H9 (cell line): ENCODE results near the gene C10orf95. TPM values are rescaled to one million over a fixed set of nuclear protein-coding genes. Genes with fewer than 3 reads are reported as not detected.

Experiments
- DNase-seq: peaks from one replicate; pipeline ENCODE4 v3.0.0-alpha.2; 2017
- H2AFZ ChIP-seq: one replicate; pipeline ENCODE4 v1.6.1; 2013; ENCODE audit warnings: mild to moderate bottlenecking, low read length, control low read depth, moderate library complexity
- H2AK5ac ChIP-seq: 2 replicates; pipeline ENCODE4 v1.6.1; 2013; ENCODE audit warnings: low read length, control low read depth, mixed read lengths; ENCODE audit not compliant: insufficient read length
- H2BK120ac ChIP-seq: one replicate; pipeline ENCODE4 v1.6.1; 2013; ENCODE audit warnings: low read depth, mild to moderate bottlenecking, low read length, control low read depth, inconsistent platforms; ENCODE audit not compliant: poor library complexity, severe bottlenecking
- H2BK12ac ChIP-seq: 2 replicates; pipeline ENCODE4 v1.6.1; 2013; ENCODE audit warnings: low read length, control low read depth, mixed read lengths, low read depth; ENCODE audit not compliant: insufficient read length
- H2BK15ac ChIP-seq: 2 replicates; pipeline ENCODE4 v1.6.1; 2013; ENCODE audit warnings: low read depth, low read length, control low read depth
- H2BK20ac ChIP-seq: one replicate; pipeline ENCODE4 v1.6.1; 2013; ENCODE audit warnings: low read depth, mild to moderate bottlenecking, low read length, control low read depth, inconsistent platforms; ENCODE audit not compliant: poor library complexity, severe bottlenecking
- H2BK5ac ChIP-seq: 2 replicates; pipeline ENCODE4 v1.6.1; 2013; ENCODE audit warnings: low read length, control low read depth, mixed read lengths; ENCODE audit not compliant: insufficient read length
- H3K14ac ChIP-seq: 2 replicates; pipeline ENCODE4 v1.6.1; 2013; ENCODE audit warnings: low read length, control low read depth; ENCODE audit not compliant: insufficient read depth
- H3K18ac ChIP-seq: 2 replicates; pipeline ENCODE4 v1.6.1; 2013; ENCODE audit warnings: low read depth, mild to moderate bottlenecking, mixed read lengths, low read length, control low read depth; ENCODE audit not compliant: insufficient read length
- H3K23ac ChIP-seq: 2 replicates; pipeline ENCODE4 v1.6.1; 2013; ENCODE audit warnings: low read length, control low read depth, mixed read lengths, low read depth; ENCODE audit not compliant: insufficient read length
- H3K23me2 ChIP-seq: 2 replicates; pipeline ENCODE4 v1.6.1; 2013; ENCODE audit warnings: low read depth, mild to moderate bottlenecking, mixed read lengths, low read length, control low read depth; ENCODE audit not compliant: insufficient read length, poor library complexity, severe bottlenecking
- H3K27ac ChIP-seq: 2 replicates; pipeline ENCODE4 v1.5.1; 2013; ENCODE audit warnings: low read length, control low read depth, mixed read lengths, low read depth; ENCODE audit not compliant: insufficient read length
- H3K27me3 ChIP-seq: 2 replicates; pipeline ENCODE4 v1.6.1; 2013; ENCODE audit warnings: low read length, control low read depth, inconsistent platforms; ENCODE audit not compliant: insufficient read depth
- H3K4ac ChIP-seq: 2 replicates; pipeline ENCODE4 v1.6.1; 2013; ENCODE audit warnings: low read depth, mild to moderate bottlenecking, control low read depth, inconsistent platforms, low read length, moderate library complexity
- H3K4me1 ChIP-seq: 2 replicates; pipeline ENCODE4 v1.6.1; 2013; ENCODE audit warnings: low read length, control low read depth, inconsistent platforms; ENCODE audit not compliant: insufficient read depth
- H3K4me2 ChIP-seq: 2 replicates; pipeline ENCODE4 v1.6.1; 2013; ENCODE audit warnings: low read length, control low read depth, mixed read lengths; ENCODE audit not compliant: insufficient read length, insufficient read depth
- H3K56ac ChIP-seq: 2 replicates; pipeline ENCODE4 v1.6.1; 2013; ENCODE audit warnings: low read depth, mild to moderate bottlenecking, mixed read lengths, low read length, control low read depth; ENCODE audit not compliant: insufficient read length
- H3K79me1 ChIP-seq: 2 replicates; pipeline ENCODE4 v1.6.1; 2013; ENCODE audit warnings: low read depth, mild to moderate bottlenecking, moderate library complexity, low read length, control low read depth, inconsistent platforms; ENCODE audit not compliant: insufficient read depth, poor library complexity, severe bottlenecking
- H3K79me2 ChIP-seq: 2 replicates; pipeline ENCODE4 v1.6.1; 2013; ENCODE audit warnings: low read length, control low read depth, inconsistent platforms; ENCODE audit not compliant: insufficient read depth
- H3K9ac ChIP-seq: 2 replicates; pipeline ENCODE4 v1.6.1; 2013; ENCODE audit warnings: low read length, control low read depth, mixed read lengths; ENCODE audit not compliant: insufficient read length; ENCODE audit errors: extremely low read depth
- H3K9me3 ChIP-seq: one replicate; pipeline ENCODE4 v1.6.1; 2013; ENCODE audit warnings: low read depth, low read length, inconsistent platforms; ENCODE audit not compliant: control insufficient read depth
- H3T11ph ChIP-seq: one replicate; pipeline ENCODE4 v1.6.1; 2013; ENCODE audit warnings: mild to moderate bottlenecking, low read length, control low read depth, inconsistent platforms
- H4K20me1 ChIP-seq: one replicate; pipeline ENCODE4 v1.6.1; 2013; ENCODE audit not compliant: control insufficient read depth, insufficient read length, insufficient read depth
- H4K5ac ChIP-seq: 2 replicates; pipeline ENCODE4 v1.6.1; 2013; ENCODE audit warnings: low read depth, mild to moderate bottlenecking, mixed read lengths, low read length, control low read depth; ENCODE audit not compliant: insufficient read length
- H4K8ac ChIP-seq: replicated peaks from 2 replicates; pipeline ENCODE4 v1.6.1; 2013; ENCODE audit warnings: low read length, control low read depth, mixed read lengths, low read depth; ENCODE audit not compliant: insufficient read length
- H4K91ac ChIP-seq: 2 replicates; pipeline ENCODE4 v1.6.1; 2013; ENCODE audit warnings: low read depth, mild to moderate bottlenecking, moderate library complexity, mixed read lengths, low read length, control low read depth; ENCODE audit not compliant: insufficient read length
- H3K27ac Mint-ChIP-seq, 3 experiments: 2 replicates in 2 of 3; 3 replicates in 1 of 3; pipeline ENCODE4 v1.8.0; 2020 to 2021; ENCODE audit warnings: mixed read lengths in 3 of 3, mild to moderate bottlenecking in 1 of 3, moderate library complexity in 1 of 3
- H3K27me3 Mint-ChIP-seq: 2 replicates; pipeline ENCODE4 v1.8.0; 2021; ENCODE audit warnings: low read depth, mild to moderate bottlenecking, moderate library complexity, mixed read lengths
- H3K36me3 Mint-ChIP-seq, 3 experiments: 2 replicates in 2 of 3; 3 replicates in 1 of 3; pipeline ENCODE4 v1.8.0; 2020 to 2021; ENCODE audit warnings: low read depth in 3 of 3, mixed read lengths in 3 of 3; ENCODE audit not compliant: insufficient read depth in 1 of 3
- H3K4me1 Mint-ChIP-seq, 2 experiments: 2 replicates each; pipeline ENCODE4 v1.8.0; 2020; ENCODE audit warnings: mixed read lengths in 2 of 2
- H3K4me3 Mint-ChIP-seq, 2 experiments: 2 replicates in 1 of 2; 3 replicates in 1 of 2; pipeline ENCODE4 v1.8.0; 2020 to 2021; ENCODE audit warnings: mild to moderate bottlenecking in 2 of 2, mixed read lengths in 2 of 2, moderate library complexity in 1 of 2
- H3K9me3 Mint-ChIP-seq, 2 experiments: 2 replicates in 1 of 2; 3 replicates in 1 of 2; pipeline ENCODE4 v1.8.0; 2020; ENCODE audit warnings: mild to moderate bottlenecking in 2 of 2, mixed read lengths in 2 of 2, moderate library complexity in 1 of 2
- CTCF ChIP-seq: fragments of 200-600 bp; sonication (generic); conservative IDR thresholded peaks from 3 replicates; pipeline ENCODE4 v1.8.0; 2021; ENCODE audit warnings: antibody characterized with exemption, mild to moderate bottlenecking
- WGBS: extraction: QIAGEN DNeasy Blood & Tissue Kit; methylation state at CpG from one replicate; pipeline ENCODE4 v1.1.7; 2013; ENCODE audit warnings: missing lambda C conversion rate, low lambda C conversion rate, mixed read lengths; ENCODE audit not compliant: insufficient read length; ENCODE audit errors: extremely low coverage; 5-methylcytosine and 5-hydroxymethylcytosine counted together
- total RNA-seq: library from RNA; stranded (reverse); gene quantifications from 2 replicates; pipeline ENCODE4 v1.2.1, GENCODE V29; 2021

Gene C10orf95
- total RNA-seq, 1 experiment from 2014 or later: not detected

- H3K79me1 ChIP-seq: no peaks in the 10 kb centered on the region
- no peak overlapping the region for H2BK120ac ChIP-seq
- no CpG with 5 or more reads among the region's 9 CpGs for WGBS
- H4K8ac ChIP-seq: no peak overlapping the region
- no peaks in the 10 kb centered on the region for H3K9me3 ChIP-seq
- no peak for DNase-seq
- H3K23me2 ChIP-seq: no peaks in the 10 kb centered on the region
- no peak overlapping the region for H2AK5ac ChIP-seq
- no peaks in the 10 kb centered on the region for H4K20me1 ChIP-seq
- no peak overlapping the region for H2BK15ac ChIP-seq
- H3K9me3 Mint-ChIP-seq: no peaks in the 10 kb centered on the region
- TF ChIP-seq CTCF: no peak
- H2BK20ac ChIP-seq: no peak overlapping the region
- H3K56ac ChIP-seq: no peak overlapping the region
- H3T11ph ChIP-seq: no peak overlapping the region
- H2BK12ac ChIP-seq: no peak overlapping the region
- no peaks in the 10 kb centered on the region for H3K27me3 ChIP-seq
- H3K4ac ChIP-seq: no peak overlapping the region
- no peak overlapping the region for H2AFZ ChIP-seq
- no peak overlapping the region for H4K5ac ChIP-seq
- H3K18ac ChIP-seq: no peak overlapping the region
- H3K9ac ChIP-seq: no peak overlapping the region
- H4K91ac ChIP-seq: no peak overlapping the region
- H3K4me3 Mint-ChIP-seq: no peak overlapping the region
- H2BK5ac ChIP-seq: no peak overlapping the region
- 0 out of 7 replicates have a peak overlapping the region, but pooled peaks of 1 of the 3 experiments have one; percentile 33 for H3K27ac Mint-ChIP-seq
- no peak overlapping the region for H3K27ac ChIP-seq
- no peak overlapping the region for H3K23ac ChIP-seq
- H3K79me2 ChIP-seq: no peaks in the 10 kb centered on the region
- no peak overlapping the region for H3K14ac ChIP-seq
- H3K27me3 Mint-ChIP-seq: no peaks in the 10 kb centered on the region; the same call in 1 of the 2 replicates
- no peak overlapping the region for H3K4me2 ChIP-seq
- H3K4me1 Mint-ChIP-seq: no peaks in the 10 kb centered on the region
- H3K4me1 ChIP-seq: no peaks in the 10 kb centered on the region
- peaks cover 23 to 63% (median 62%) of the 10 kb centered on the region in 3 experiments for H3K36me3 Mint-ChIP-seq
These were observed 29.1 kb upstream of the C10orf95 start for GRCh38 chr10:102480396-102480795.
